Endothelial cell of umbilical vein (primary cell): Measurements from ENCODE around the gene PTPRO.

Experiments
- EZH2 ChIP-seq: IDR thresholded peaks from 2 replicates; pipeline ENCODE4 v1.6.1; 2012; ENCODE audit warnings: borderline replicate concordance, low read depth, mild to moderate bottlenecking, moderate library complexity, low read length, inconsistent platforms; ENCODE audit not compliant: severe bottlenecking
- FOS ChIP-seq: IDR thresholded peaks from 2 replicates; pipeline ENCODE4 v1.6.1; 2011; ENCODE audit warnings: mild to moderate bottlenecking, low read length, moderate library complexity, borderline replicate concordance; ENCODE audit not compliant: insufficient read depth
- JUN ChIP-seq: IDR thresholded peaks from 2 replicates; pipeline ENCODE4 v1.6.1; 2011; ENCODE audit warnings: borderline replicate concordance, low read depth; ENCODE audit not compliant: insufficient read length, insufficient read depth
- MYC ChIP-seq: IDR thresholded peaks from one replicate; pipeline ENCODE4 v1.6.1; 2011; ENCODE audit warnings: mild to moderate bottlenecking, low read depth, low read length
- POLR2A ChIP-seq: IDR thresholded peaks from 2 replicates; pipeline ENCODE4 v1.6.1; 2012; ENCODE audit warnings: low read depth, mild to moderate bottlenecking, control low read depth, low read length
- POLR2AphosphoS5 ChIP-seq: IDR thresholded peaks from 2 replicates; pipeline ENCODE4 v1.6.1; 2012; ENCODE audit warnings: low read depth, mild to moderate bottlenecking, control low read depth, low read length, moderate library complexity; ENCODE audit not compliant: insufficient read depth
- TF ChIP-seq, protein P1 (sequence below), 2 donors: IDR thresholded peaks; 1 replicate in 1 of 2; 2 replicates in 1 of 2; pipeline ENCODE4 v1.5.1; 2011; ENCODE audit warnings: low read length in 2 of 2, mild to moderate bottlenecking in 2 of 2, moderate library complexity in 2 of 2, control low read depth in 1 of 2, inconsistent platforms in 1 of 2, low read depth in 1 of 2; ENCODE audit not compliant: insufficient read depth in 1 of 2; ENCODE audit errors: extremely low read depth in 1 of 2
- TF ChIP-seq, protein P2 (sequence below): IDR thresholded peaks from 2 replicates; pipeline ENCODE4 v1.6.1; 2011; ENCODE audit not compliant: insufficient read depth, insufficient read length

GRCh38 chr12:15547063-15547462, 224.8 kb downstream of the PTPRO start:
- TF ChIP-seq POLR2AphosphoS5 (no peak), POLR2A (no peak), MYC (no peak), JUN (no peak), FOS (no peak), EZH2 (no peak)
- TF ChIP-seq, protein P1, sequence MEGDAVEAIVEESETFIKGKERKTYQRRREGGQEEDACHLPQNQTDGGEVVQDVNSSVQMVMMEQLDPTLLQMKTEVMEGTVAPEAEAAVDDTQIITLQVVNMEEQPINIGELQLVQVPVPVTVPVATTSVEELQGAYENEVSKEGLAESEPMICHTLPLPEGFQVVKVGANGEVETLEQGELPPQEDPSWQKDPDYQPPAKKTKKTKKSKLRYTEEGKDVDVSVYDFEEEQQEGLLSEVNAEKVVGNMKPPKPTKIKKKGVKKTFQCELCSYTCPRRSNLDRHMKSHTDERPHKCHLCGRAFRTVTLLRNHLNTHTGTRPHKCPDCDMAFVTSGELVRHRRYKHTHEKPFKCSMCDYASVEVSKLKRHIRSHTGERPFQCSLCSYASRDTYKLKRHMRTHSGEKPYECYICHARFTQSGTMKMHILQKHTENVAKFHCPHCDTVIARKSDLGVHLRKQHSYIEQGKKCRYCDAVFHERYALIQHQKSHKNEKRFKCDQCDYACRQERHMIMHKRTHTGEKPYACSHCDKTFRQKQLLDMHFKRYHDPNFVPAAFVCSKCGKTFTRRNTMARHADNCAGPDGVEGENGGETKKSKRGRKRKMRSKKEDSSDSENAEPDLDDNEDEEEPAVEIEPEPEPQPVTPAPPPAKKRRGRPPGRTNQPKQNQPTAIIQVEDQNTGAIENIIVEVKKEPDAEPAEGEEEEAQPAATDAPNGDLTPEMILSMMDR (IDR thresholded peaks at IDR 0.05; ENCODE audit: extremely low read depth in 1 of 2, insufficient read depth in 1 of 2, low read depth in 1 of 2, low read length in 2 of 2): no peak
- TF ChIP-seq, protein P2, sequence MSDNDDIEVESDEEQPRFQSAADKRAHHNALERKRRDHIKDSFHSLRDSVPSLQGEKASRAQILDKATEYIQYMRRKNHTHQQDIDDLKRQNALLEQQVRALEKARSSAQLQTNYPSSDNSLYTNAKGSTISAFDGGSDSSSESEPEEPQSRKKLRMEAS: no peak
